ENCODE measurements around the gene HUS1.

DNA sequence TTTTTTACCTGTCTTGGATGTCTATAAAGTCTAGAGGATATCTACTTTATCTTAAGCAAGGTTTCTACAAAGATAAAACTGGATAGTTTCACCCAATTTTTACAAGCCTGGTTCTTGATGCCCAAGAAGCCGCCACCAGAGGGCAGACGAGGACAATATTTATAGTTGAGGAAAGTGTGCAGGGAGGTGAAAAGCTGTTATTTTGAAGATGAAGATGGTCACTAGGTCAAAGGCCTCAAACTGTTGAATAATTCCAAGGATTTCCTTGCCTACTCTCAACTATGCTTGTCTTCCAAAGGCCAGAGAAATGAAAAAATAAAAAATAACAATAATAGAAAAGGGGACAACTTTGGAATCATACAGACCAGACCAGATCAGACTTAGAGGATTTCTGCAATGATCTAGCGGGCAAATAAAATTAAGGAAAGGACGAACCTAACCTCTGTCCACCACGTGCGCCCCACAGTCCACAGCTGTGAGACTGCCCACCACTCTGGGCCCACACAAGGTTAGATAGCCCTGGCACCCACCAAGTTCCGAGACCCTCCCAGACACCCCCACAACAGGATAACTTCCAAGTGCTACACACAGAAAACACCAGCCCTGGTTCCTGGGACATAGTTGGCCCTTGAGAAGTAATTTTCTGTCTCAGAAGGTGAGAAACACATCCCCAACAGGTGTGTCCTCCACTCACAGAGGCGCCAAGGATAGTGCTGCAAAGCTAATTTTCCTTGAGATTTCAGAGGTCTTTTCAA, 34.0 kb downstream of the HUS1 start:
- TF ChIP-seq EZH2 (IDR thresholded peaks at IDR 0.05) (no peak), POLR2AphosphoS5 (IDR thresholded peaks at IDR 0.05; ENCODE audit: borderline replicate concordance, low read depth, low read length) (no peak), FOXP2 (optimal IDR thresholded peaks at IDR 0.05; ENCODE audit: control extremely low read depth, extremely low read length, insufficient read depth) (no peak)
